SU-DHL-6 (cell line): ENCODE data around the gene TARBP1.

Experiments used
- H2AFZ ChIP-seq: fragments of 200-600 bp; sonication (generic); 2 replicates; pipeline ENCODE4 v1.6.1; 2014; ENCODE audit warnings: low read depth, mild to moderate bottlenecking, moderate library complexity, mixed read lengths, antibody characterized with exemption, low read length; ENCODE audit not compliant: severe bottlenecking
- H3F3A ChIP-seq: fragments of 200-600 bp; shearing (Covaris generic); 2 replicates; pipeline ENCODE4 v1.6.0; 2016; ENCODE audit warnings: antibody characterized with exemption, mild to moderate bottlenecking; ENCODE audit not compliant: insufficient read depth
- H3K27ac ChIP-seq: fragments of 200-600 bp; sonication (generic); 2 replicates; pipeline ENCODE4 v1.5.1; 2016; ENCODE audit warnings: low read depth, mild to moderate bottlenecking, low read length, moderate library complexity, mixed read lengths
- H3K27me3 ChIP-seq: fragments of 200-600 bp; sonication (generic), shearing (Covaris generic); 2 replicates; pipeline ENCODE4 v1.6.0; 2014; ENCODE audit warnings: mild to moderate bottlenecking, low read length
- H3K36me3 ChIP-seq: fragments of 200-600 bp; sonication (generic); 2 replicates; pipeline ENCODE4 v1.6.1; 2014; ENCODE audit warnings: mild to moderate bottlenecking, low read length, mixed read lengths
- H3K4me2 ChIP-seq: fragments of 300-600, 200-600 bp; shearing (Covaris generic), sonication (generic); 2 replicates; pipeline ENCODE4 v1.6.0; 2014; ENCODE audit warnings: low read length, low read depth, mild to moderate bottlenecking; ENCODE audit not compliant: poor library complexity, severe bottlenecking
- H3K4me3 ChIP-seq: fragments of 200-600 bp; sonication (generic); 2 replicates; pipeline ENCODE4 v1.5.1; 2014; ENCODE audit warnings: antibody characterized with exemption, low read length, mild to moderate bottlenecking, mixed read lengths; ENCODE audit not compliant: insufficient read depth, poor library complexity, severe bottlenecking
- H3K79me2 ChIP-seq: fragments of 200-600 bp; sonication (generic); 2 replicates; pipeline ENCODE4 v1.6.1; 2014; ENCODE audit warnings: mild to moderate bottlenecking, low read length, moderate library complexity; ENCODE audit not compliant: insufficient read depth
- H3K9ac ChIP-seq: fragments of 200-600 bp; sonication (generic); 2 replicates; pipeline ENCODE4 v1.7.0; 2014; ENCODE audit warnings: mild to moderate bottlenecking, low read length
- H3K9me2 ChIP-seq: fragments of 200-600 bp; sonication (generic); replicated peaks from 2 replicates; pipeline ENCODE4 v1.6.1; 2014; ENCODE audit warnings: low read length; ENCODE audit not compliant: insufficient read depth
- H3K9me3 ChIP-seq: fragments of 200-600 bp; sonication (generic); 2 replicates; pipeline ENCODE4 v1.6.1; 2014; ENCODE audit warnings: low read length, mixed read lengths; ENCODE audit not compliant: insufficient read depth
- H4K20me1 ChIP-seq: fragments of 200-600 bp; sonication (generic); 2 replicates; pipeline ENCODE4 v1.6.1; 2014; ENCODE audit warnings: low read depth, mild to moderate bottlenecking, antibody characterized with exemption, low read length, moderate library complexity, mixed read lengths
- CTCF ChIP-seq: fragments of 200-600 bp; sonication (generic); IDR thresholded peaks from one replicate; pipeline ENCODE4 v1.5.1; 2017; ENCODE audit warnings: antibody characterized with exemption, mild to moderate bottlenecking, low read length, moderate library complexity; ENCODE audit not compliant: insufficient read depth, poor library complexity, severe bottlenecking
- EZH2phosphoT487 ChIP-seq: fragments of 200-600 bp; sonication (generic), shearing (Covaris generic); conservative IDR thresholded peaks from 2 replicates; pipeline ENCODE4 v1.6.1; 2018; ENCODE audit warnings: mild to moderate bottlenecking, antibody characterized with exemption, low read length, moderate library complexity, mixed read lengths

TARBP1 gene

DNA sequence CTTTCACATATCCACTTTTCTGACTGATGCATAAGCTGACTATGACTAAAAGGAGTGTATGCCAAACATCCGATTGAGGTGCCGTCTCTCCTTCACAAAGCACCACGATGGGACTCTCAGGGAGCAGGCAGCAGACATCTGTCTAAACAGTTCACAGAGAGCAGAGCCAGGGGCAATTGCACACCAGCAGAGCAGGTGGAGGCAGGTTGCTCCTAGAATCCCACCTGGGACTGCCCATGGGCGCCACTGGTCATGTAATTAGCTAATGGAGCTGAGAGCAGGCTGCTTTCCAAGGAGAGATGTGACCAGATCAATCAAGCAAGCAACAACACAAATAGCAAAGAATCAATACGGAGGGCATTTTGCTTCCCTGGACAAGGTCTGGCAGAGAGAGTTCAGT, 136.2 kb downstream of the TARBP1 start:
- H3K27me3 ChIP-seq: no peaks in the 10 kb centered on the region
- no peaks in the 10 kb centered on the region for H4K20me1 ChIP-seq
- H3K9me3 ChIP-seq: 0 out of 2 replicates have a peak, but pooled peaks cover 4% of the 10 kb centered on the region
- no peaks in the 10 kb centered on the region for H3K79me2 ChIP-seq
- H3K4me2 ChIP-seq: no peak overlapping the region
- H3K27ac ChIP-seq: no peak overlapping the region
- H3K9me2 ChIP-seq: no peaks in the 10 kb centered on the region
- H3K4me3 ChIP-seq: no peak overlapping the region
- no peak overlapping the region for H2AFZ ChIP-seq
- no peak for TF ChIP-seq CTCF
- no peak for TF ChIP-seq EZH2phosphoT487
- no peak overlapping the region for H3K9ac ChIP-seq
- no peaks in the 10 kb centered on the region for H3F3A ChIP-seq
- no peaks in the 10 kb centered on the region for H3K36me3 ChIP-seq
